Tibial nerve (tissue), 4 donors: ENCODE results near the gene NCS1. TPM values are rescaled to one million over a fixed set of nuclear protein-coding genes. Genes with fewer than 3 reads are reported as not detected.

Source experiments
- total RNA-seq, 4 donors: library from RNA; depleted of rRNA; stranded (reverse); fragments of >200 nt; gene quantifications; one replicate each; pipeline ENCODE4 v1.1.0, GENCODE V29; 2016

The NCS1 gene
- total RNA-seq, 4 donors from 2014 or later: 5.7 to 10.7 (median 9.7) TPM

Other genes starting within 250 kb of the NCS1 start
- 100 to 1,000 TPM in 1 of 4 donors, 10 to 100 TPM in 3; 77.0 to 114 (median 86.4) TPM for gene FNBP1, start 129.2 kb upstream of the NCS1 start, total RNA-seq
- 10 to 100 TPM; 19.3 to 36.1 (median 28.9) TPM for gene GPR107, start 118.5 kb upstream of the NCS1 start, total RNA-seq
- 10 to 100 TPM in 2 of 4 donors, 1 to 10 TPM in 1, under 1 TPM in 1; 0.90 to 53.7 (median 20.3) TPM for gene HMCN2, start 93.4 kb downstream of the NCS1 start, total RNA-seq